Peyer's patch (tissue), 4 donors: ENCODE results near the gene SRPRB.

Source experiments
- CTCF ChIP-seq, 6 experiments: fragments of 450-650 bp in 4 of 6; fragments of 200-600 bp in 2 of 6; sonication (generic) in 1 of 6; IDR thresholded peaks; one replicate each; pipeline ENCODE4 v1.5.1; 2017 to 2019; ENCODE audit warnings: antibody characterized with exemption in 6 of 6, mild to moderate bottlenecking in 3 of 6, moderate library complexity in 1 of 6
- POLR2A ChIP-seq, 2 donors: fragments of 450-650 bp; IDR thresholded peaks; one replicate each; pipeline ENCODE4 v1.5.1; 2017; ENCODE audit warnings: antibody characterized with exemption in 2 of 2, mild to moderate bottlenecking in 2 of 2, moderate library complexity in 2 of 2

GRCh38 chr3:133782454-133782853 is 23.2 kb upstream of the SRPRB start:
- TF ChIP-seq CTCF (IDR thresholded peaks at IDR 0.05) (no peak), POLR2A (IDR thresholded peaks at IDR 0.05) (no peak)
